Measurements from ENCODE around the gene RBPMS2.

DNA sequence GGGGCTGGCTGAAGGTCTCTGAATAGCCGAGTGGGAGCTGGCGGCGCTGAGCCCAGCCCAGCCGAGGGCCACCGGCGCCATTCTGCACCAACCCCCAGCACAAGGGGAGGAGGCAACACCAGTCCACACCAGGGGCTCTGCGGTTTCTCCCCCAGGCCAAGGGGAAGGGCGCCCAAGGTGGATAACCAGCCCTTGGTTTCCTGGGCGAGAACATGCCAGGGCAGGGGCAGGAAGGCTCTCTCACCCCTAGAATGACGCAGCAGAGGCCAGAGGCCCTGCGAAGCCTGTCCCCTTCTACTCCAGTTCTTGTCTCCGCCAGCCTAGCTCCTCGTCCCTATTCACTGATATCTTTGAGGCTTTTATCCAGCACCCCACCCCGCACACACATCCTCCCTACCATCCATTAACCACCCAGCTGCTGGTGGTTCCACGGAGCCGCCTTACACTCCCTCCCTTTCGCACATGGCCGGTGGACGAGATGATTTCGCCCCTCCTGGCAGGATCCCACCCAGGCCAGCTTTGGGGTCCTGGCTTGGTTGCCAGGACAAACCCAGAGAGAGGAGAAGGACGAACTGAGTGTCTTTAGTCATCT is 1.3 kb downstream of the RBPMS2 start:
- TF ChIP-seq POLR2AphosphoS5 (IDR thresholded peaks at IDR 0.05) (no peak), POLR2A (IDR thresholded peaks at IDR 0.05) (no peak), EP300 (IDR thresholded peaks at IDR 0.05) (no peak)

Data from gastroesophageal sphincter (tissue), 2 donors.